ENCODE results near the gene KIFAP3.

The KIFAP3 gene

DNA sequence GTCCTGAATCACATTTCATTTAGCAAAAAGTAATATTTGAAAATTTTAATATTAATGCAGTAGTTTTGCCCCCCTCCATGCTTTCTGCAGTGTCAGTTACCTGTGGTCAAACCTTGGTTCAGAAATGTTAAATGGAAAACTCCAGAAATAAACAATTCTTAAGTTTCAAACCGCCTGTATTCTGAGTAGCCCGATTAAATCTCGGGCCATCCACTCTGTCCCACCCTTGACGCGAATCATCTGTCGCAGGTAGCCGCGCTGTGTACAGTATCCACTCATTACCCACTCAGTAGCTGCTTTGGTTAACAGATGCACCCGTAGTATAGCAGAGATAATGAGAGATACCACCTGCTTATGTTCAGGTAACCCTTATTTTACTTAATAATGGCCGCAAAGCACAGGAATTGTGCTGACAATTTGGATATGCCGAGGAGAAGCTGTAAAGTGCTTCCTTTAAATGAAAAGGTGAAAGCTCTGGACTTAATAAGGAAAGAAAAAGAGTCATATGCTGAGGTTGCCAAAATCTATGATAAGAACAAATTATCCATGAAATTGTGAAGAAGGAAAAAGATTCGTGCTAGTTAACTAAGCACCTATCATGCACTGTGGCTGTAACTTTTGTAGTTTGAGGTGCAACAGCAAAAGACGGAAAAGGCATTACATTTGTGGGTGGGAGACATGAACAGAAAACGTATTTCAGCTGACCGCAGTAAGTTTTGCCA, 179.9 kb downstream of the KIFAP3 start:
- Histone ChIP-seq H3K4me1 (peaks cover 5% of the 10 kb centered on the region), H3K27ac (peak overlapping the region; percentile 100), H3K4me3 (ENCODE audit: low read depth, low read length) (peak overlapping the region; percentile 86), H2AFZ (peak overlapping the region; percentile 91), H3K36me3 (ENCODE audit: control insufficient read depth, insufficient read depth, low read length) (no peaks in the 10 kb centered on the region), H3K4me2 (ENCODE audit: low read length) (peak overlapping the region; percentile 64), H3K27me3 (ENCODE audit: control insufficient read depth, insufficient read depth, low read length) (no peaks in the 10 kb centered on the region), H3K9ac (no peak overlapping the region), H3K9me3 (ENCODE audit: control insufficient read depth, low read length) (no peaks in the 10 kb centered on the region), H3K79me2 (peaks cover 5% of the 10 kb centered on the region)
- TF ChIP-seq, protein P1, sequence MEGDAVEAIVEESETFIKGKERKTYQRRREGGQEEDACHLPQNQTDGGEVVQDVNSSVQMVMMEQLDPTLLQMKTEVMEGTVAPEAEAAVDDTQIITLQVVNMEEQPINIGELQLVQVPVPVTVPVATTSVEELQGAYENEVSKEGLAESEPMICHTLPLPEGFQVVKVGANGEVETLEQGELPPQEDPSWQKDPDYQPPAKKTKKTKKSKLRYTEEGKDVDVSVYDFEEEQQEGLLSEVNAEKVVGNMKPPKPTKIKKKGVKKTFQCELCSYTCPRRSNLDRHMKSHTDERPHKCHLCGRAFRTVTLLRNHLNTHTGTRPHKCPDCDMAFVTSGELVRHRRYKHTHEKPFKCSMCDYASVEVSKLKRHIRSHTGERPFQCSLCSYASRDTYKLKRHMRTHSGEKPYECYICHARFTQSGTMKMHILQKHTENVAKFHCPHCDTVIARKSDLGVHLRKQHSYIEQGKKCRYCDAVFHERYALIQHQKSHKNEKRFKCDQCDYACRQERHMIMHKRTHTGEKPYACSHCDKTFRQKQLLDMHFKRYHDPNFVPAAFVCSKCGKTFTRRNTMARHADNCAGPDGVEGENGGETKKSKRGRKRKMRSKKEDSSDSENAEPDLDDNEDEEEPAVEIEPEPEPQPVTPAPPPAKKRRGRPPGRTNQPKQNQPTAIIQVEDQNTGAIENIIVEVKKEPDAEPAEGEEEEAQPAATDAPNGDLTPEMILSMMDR (IDR thresholded peaks at IDR 0.05) = no peak

DNA sequence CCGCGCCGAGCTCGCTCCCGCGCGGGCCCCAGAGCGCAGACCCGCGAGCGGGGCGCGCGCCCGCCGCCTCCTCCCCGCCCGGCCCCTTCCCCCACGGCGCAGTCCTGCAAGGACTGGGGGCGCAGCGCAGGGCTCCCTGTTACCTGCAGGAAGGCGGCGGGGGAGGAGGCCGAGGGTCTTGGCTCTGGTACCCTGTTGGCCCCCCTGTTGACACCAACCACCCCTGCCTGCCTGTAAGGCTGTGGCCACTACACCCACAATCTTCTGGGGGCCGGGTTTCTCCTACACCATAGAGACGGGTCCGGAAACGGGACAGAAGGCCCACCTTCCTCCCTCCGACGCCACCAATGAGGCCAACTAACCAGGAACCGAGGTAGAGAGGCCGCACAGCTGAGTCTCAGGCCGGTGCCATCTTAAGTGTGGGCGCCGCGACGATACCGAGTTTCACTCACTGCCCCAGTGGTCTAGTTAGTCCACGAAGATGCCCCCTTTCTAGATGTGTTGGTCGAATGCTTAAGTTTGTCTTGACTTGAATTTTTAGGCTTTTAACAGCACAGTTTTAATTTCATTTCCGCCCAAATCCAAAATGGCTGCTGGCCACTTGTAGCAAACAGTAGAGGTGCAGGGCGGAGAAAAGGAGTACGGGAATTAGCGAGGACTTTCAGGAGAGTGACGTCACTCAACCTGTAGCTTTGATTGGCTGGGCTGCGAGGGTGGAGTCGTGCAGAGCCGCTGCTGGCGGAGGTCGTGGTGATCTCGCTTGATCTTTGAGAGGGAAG, 180.7 kb downstream of the KIFAP3 start, which contains the start of gene SCYL3:
Gene SCYL3 (minus strand): TSS at position 252 of the 779 bp plus-strand sequence. CDS start 5,056 bp downstream, outside the sequence.
- Histone ChIP-seq H3K4me3 (ENCODE audit: low read depth, low read length) (peak within 1 kb of the TSS; percentile 86), H3K9ac (peak within 1 kb of the TSS; percentile 84), H3K27me3 (ENCODE audit: control insufficient read depth, insufficient read depth, low read length) (no peaks in the 10 kb centered on the region), H2AFZ (peak within 1 kb of the TSS; percentile 91), H3K36me3 (ENCODE audit: control insufficient read depth, insufficient read depth, low read length) (no peaks in the 10 kb centered on the region), H3K79me2 (peaks cover 5% of the 10 kb centered on the region), H3K4me2 (ENCODE audit: low read length) (peak within 1 kb of the TSS; percentile 93), H3K9me3 (ENCODE audit: control insufficient read depth, low read length) (no peaks in the 10 kb centered on the region), H3K27ac (peak within 1 kb of the TSS; percentile 100), H3K4me1 (peaks cover 5% of the 10 kb centered on the region)
- TF ChIP-seq, protein P1 (IDR thresholded peaks at IDR 0.05) = no peak

DNA sequence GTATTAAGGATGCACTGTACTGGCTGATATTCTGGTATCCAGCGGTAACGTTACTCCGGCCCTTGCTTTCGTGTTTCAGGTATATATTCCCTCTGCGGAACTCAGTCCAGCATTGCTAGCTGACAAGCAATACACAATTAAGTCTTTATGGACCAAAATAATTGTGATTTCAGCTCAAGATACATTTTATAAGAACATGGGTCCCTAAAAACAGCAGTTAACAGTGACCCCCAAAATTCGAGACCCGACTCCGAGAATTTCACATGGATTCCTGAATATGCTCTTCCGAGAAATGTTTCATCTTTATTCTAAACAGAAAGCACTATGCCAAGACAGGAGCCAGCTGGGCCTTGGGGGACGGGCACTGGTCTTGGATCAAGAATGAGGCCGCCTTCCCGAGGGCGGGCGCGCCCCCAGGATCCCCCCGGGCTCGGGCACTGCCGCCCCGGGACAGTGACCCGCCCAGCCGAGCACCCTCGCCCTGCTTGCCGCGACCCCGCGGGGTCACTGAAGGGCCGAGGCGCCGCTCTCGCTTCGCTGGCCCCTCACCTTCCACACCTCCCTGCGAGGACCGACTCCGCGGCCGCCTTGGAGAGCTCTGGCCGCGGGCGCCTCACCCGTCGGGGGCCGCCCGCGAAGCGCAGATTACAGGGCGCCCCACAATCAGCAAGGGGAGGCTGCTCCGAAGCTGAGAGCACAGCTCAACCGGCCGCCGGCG, 181.4 kb downstream of the KIFAP3 start:
- peak overlapping the region; percentile 86 for H3K4me3 ChIP-seq (ENCODE audit: low read depth, low read length)
- peaks cover 5% of the 10 kb centered on the region for H3K4me1 ChIP-seq
- H3K27me3 ChIP-seq (ENCODE audit: control insufficient read depth, insufficient read depth, low read length) = no peaks in the 10 kb centered on the region
- H3K9ac ChIP-seq = peak overlapping the region; percentile 84
- peak overlapping the region; percentile 91 for H2AFZ ChIP-seq
- no peaks in the 10 kb centered on the region for H3K36me3 ChIP-seq (ENCODE audit: control insufficient read depth, insufficient read depth, low read length)
- H3K79me2 ChIP-seq = peaks cover 7% of the 10 kb centered on the region
- peak overlapping the region; percentile 93 for H3K4me2 ChIP-seq (ENCODE audit: low read length)
- peak overlapping the region; percentile 100 for H3K27ac ChIP-seq
- H3K9me3 ChIP-seq (ENCODE audit: control insufficient read depth, low read length) = no peaks in the 10 kb centered on the region
- TF ChIP-seq, protein P1 (IDR thresholded peaks at IDR 0.05) = no peak

DNA sequence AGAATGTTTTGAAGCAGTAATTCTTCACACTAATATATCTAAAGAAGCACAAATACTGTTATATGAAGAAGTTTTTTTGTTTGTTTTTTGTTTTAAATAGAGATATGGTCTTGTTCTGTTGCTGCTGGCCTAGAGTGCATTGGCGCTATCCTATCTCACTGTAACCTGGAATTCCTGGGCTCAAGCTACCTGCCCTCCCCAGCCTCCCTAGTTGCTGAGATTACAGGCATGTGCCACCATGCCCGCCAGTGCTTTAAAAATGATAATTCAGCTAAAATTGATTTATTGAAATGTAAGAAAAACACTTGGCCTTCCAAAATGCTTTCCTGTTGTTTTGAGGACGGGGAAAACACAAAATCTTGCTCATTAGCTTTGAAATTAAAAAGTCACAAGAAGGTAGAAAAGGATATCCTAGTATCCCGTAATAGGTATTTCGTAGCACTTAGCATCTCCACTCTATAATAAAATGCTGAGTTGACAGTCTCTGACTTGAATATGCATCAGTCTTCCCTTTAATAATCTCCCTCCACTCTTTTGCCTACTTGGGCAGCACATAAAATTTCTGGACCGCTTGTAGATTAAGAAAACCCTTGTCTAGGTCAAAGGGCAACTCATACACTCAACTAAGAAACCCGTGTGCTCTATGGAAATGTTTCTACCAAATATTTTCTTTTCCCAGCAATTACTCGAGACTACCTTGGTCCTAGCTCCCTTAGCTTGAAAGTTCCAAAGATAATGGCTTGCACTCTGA, 182.1 kb downstream of the KIFAP3 start:
- no peak overlapping the region for H3K9ac ChIP-seq
- no peaks in the 10 kb centered on the region for H3K36me3 ChIP-seq (ENCODE audit: control insufficient read depth, insufficient read depth, low read length)
- H2AFZ ChIP-seq = peak overlapping the region; percentile 91
- H3K27ac ChIP-seq = peak overlapping the region; percentile 100
- peaks cover 7% of the 10 kb centered on the region for H3K79me2 ChIP-seq
- peak overlapping the region; percentile 93 for H3K4me2 ChIP-seq (ENCODE audit: low read length)
- TF ChIP-seq, protein P1 (IDR thresholded peaks at IDR 0.05) = no peak
- peaks cover 5% of the 10 kb centered on the region for H3K4me1 ChIP-seq
- H3K4me3 ChIP-seq (ENCODE audit: low read depth, low read length) = peak overlapping the region; percentile 86
- H3K27me3 ChIP-seq (ENCODE audit: control insufficient read depth, insufficient read depth, low read length) = no peaks in the 10 kb centered on the region
- H3K9me3 ChIP-seq (ENCODE audit: control insufficient read depth, low read length) = no peaks in the 10 kb centered on the region

Measured in parathyroid adenoma (tissue), 2 donors.